HEK293 (cell line): Measurements from ENCODE around the gene PDZK1IP1.

ENCODE experiments used
- CTCF ChIA-PET: fragments of 350-600 bp; formaldehyde crosslinking; extraction: SDS; loops from one replicate; lab custom pipeline; 2021; ENCODE audit warnings: antibody characterized with exemption; lab: Yijun Ruan, JAX
- POLR2A ChIA-PET: fragments of 300-600 bp; formaldehyde crosslinking; extraction: SDS; loops from one replicate; lab custom pipeline; 2020; ENCODE audit warnings: antibody characterized with exemption, inconsistent platforms; lab: Yijun Ruan, JAX
- H3K27ac ChIP-seq: fragments of 200-500 bp; sonication (Bioruptor generic); 2 replicates; pipeline ENCODE4 v1.5.1; 2014; ENCODE audit warnings: low read depth, low read length, control low read depth, inconsistent platforms; ENCODE audit errors: extremely low read depth
- H3K36me3 ChIP-seq, 2 experiments: fragments of 200-500 bp in 1 of 2; sonication (Bioruptor generic) in 1 of 2; 1 replicate in 1 of 2; 2 replicates in 1 of 2; pipeline ENCODE4 v1.5.1; 2014 to 2017; ENCODE audit warnings: inconsistent platforms in 2 of 2, low read length in 2 of 2; ENCODE audit not compliant: control insufficient read depth in 2 of 2, insufficient read depth in 1 of 2
- H3K4me1 ChIP-seq: fragments of 200-500 bp; sonication (Bioruptor generic); 2 replicates; pipeline ENCODE4 v1.5.1; 2014; ENCODE audit warnings: mild to moderate bottlenecking, low read length, inconsistent platforms; ENCODE audit not compliant: control insufficient read depth, insufficient read depth
- H3K4me3 ChIP-seq: 2 replicates; pipeline ENCODE4 v1.5.1; 2011; ENCODE audit warnings: low read depth, mild to moderate bottlenecking, control low read depth, low read length, moderate library complexity
- H3K9me3 ChIP-seq: fragments of 200-500 bp; sonication (Bioruptor generic); 2 replicates; pipeline ENCODE4 v1.5.1; 2014; ENCODE audit warnings: low read depth, low read length, inconsistent platforms; ENCODE audit not compliant: control insufficient read depth, insufficient read depth
- GLI2 ChIP-seq: fragments of 450-650 bp; formaldehyde crosslinking; IDR thresholded peaks from 2 replicates; pipeline ENCODE4; 2017; ENCODE audit warnings: missing biosample characterization, missing genetic modification characterization, low read depth, borderline replicate concordance
- PRDM1 ChIP-seq: fragments of 450-650 bp; formaldehyde crosslinking; IDR thresholded peaks from 2 replicates; pipeline ENCODE4; 2016; ENCODE audit warnings: missing biosample characterization, missing genetic modification characterization
- ZBTB1 ChIP-seq: fragments of 450-650 bp; formaldehyde crosslinking; IDR thresholded peaks from 2 replicates; pipeline ENCODE4 v1.5.1; 2016; ENCODE audit warnings: missing biosample characterization, missing genetic modification characterization
- ZBTB48 ChIP-seq: fragments of 450-650 bp; formaldehyde crosslinking; IDR thresholded peaks from 2 replicates; pipeline ENCODE4 v1.5.1; 2016; ENCODE audit warnings: missing biosample characterization, missing genetic modification characterization
- ZBTB49 ChIP-seq: fragments of 450-650 bp; formaldehyde crosslinking; IDR thresholded peaks from 2 replicates; pipeline ENCODE4 v1.5.1; 2016; ENCODE audit warnings: missing biosample characterization, missing genetic modification characterization, low read depth
- ZBTB8A ChIP-seq: fragments of 450-650 bp; formaldehyde crosslinking; IDR thresholded peaks from 2 replicates; pipeline ENCODE4 v1.5.1; 2016; ENCODE audit warnings: missing biosample characterization, missing genetic modification characterization
- ZFP37 ChIP-seq: fragments of 450-650 bp; formaldehyde crosslinking; IDR thresholded peaks from 2 replicates; pipeline ENCODE4 v1.5.1; 2016; ENCODE audit warnings: missing biosample characterization, missing genetic modification characterization
- ZNF133 ChIP-seq: fragments of 450-650 bp; formaldehyde crosslinking; IDR thresholded peaks from 2 replicates; pipeline ENCODE4 v1.5.1; 2016; ENCODE audit warnings: missing biosample characterization, missing genetic modification characterization
- ZNF2 ChIP-seq: fragments of 450-650 bp; formaldehyde crosslinking; IDR thresholded peaks from 2 replicates; pipeline ENCODE4 v1.5.1; 2016; ENCODE audit warnings: missing biosample characterization, missing genetic modification characterization
- ZNF26 ChIP-seq: fragments of 450-650 bp; formaldehyde crosslinking; IDR thresholded peaks from 2 replicates; pipeline ENCODE4 v1.5.1; 2016; ENCODE audit warnings: missing biosample characterization, missing genetic modification characterization
- ZNF366 ChIP-seq: fragments of 450-650 bp; formaldehyde crosslinking; conservative IDR thresholded peaks from 2 replicates; pipeline ENCODE4 v1.5.1; 2016; ENCODE audit warnings: missing biosample characterization, missing genetic modification characterization
- ZNF37A ChIP-seq: fragments of 450-650 bp; IDR thresholded peaks from 2 replicates; pipeline ENCODE4 v1.5.1; 2018; ENCODE audit warnings: missing biosample characterization, missing genetic modification characterization
- ZNF48 ChIP-seq: fragments of 450-650 bp; formaldehyde crosslinking; IDR thresholded peaks from 2 replicates; pipeline ENCODE4 v1.5.1; 2016; ENCODE audit warnings: missing biosample characterization, missing genetic modification characterization
- ZNF548 ChIP-seq: fragments of 450-650 bp; formaldehyde crosslinking; IDR thresholded peaks from 2 replicates; pipeline ENCODE4 v1.5.1; 2016; ENCODE audit warnings: missing biosample characterization, missing genetic modification characterization
- ZNF558 ChIP-seq: fragments of 450-650 bp; formaldehyde crosslinking; IDR thresholded peaks from 2 replicates; pipeline ENCODE4 v1.5.1; 2016; ENCODE audit warnings: missing biosample characterization, missing genetic modification characterization
- ZNF600 ChIP-seq: fragments of 450-650 bp; formaldehyde crosslinking; IDR thresholded peaks from 2 replicates; pipeline ENCODE4 v1.5.1; 2016; ENCODE audit warnings: missing biosample characterization, missing genetic modification characterization
- ZNF626 ChIP-seq: fragments of 450-650 bp; sonication (Bioruptor Pico); formaldehyde crosslinking; IDR thresholded peaks from 2 replicates; pipeline ENCODE4 v1.5.1; 2018; ENCODE audit warnings: missing biosample characterization, missing genetic modification characterization, inconsistent platforms
- ZNF830 ChIP-seq: fragments of 450-650 bp; IDR thresholded peaks from 2 replicates; pipeline ENCODE4 v1.5.0; 2018; ENCODE audit warnings: missing biosample characterization, missing genetic modification characterization, low read depth, mild to moderate bottlenecking, moderate library complexity
- ZSCAN18 ChIP-seq: fragments of 450-650 bp; formaldehyde crosslinking; IDR thresholded peaks from 2 replicates; pipeline ENCODE4 v1.5.1; 2016; ENCODE audit warnings: missing biosample characterization, missing genetic modification characterization
- TF ChIP-seq, protein P1 (sequence below): fragments of 450-650 bp; formaldehyde crosslinking; IDR thresholded peaks from 2 replicates; pipeline ENCODE4 v1.5.1; 2016; ENCODE audit warnings: missing biosample characterization, missing genetic modification characterization
- TF ChIP-seq, protein P2 (sequence below): fragments of 450-650 bp; formaldehyde crosslinking; IDR thresholded peaks from 2 replicates; pipeline ENCODE4 v1.5.1; 2017; ENCODE audit warnings: missing biosample characterization, missing genetic modification characterization

Gene PDZK1IP1

DNA sequence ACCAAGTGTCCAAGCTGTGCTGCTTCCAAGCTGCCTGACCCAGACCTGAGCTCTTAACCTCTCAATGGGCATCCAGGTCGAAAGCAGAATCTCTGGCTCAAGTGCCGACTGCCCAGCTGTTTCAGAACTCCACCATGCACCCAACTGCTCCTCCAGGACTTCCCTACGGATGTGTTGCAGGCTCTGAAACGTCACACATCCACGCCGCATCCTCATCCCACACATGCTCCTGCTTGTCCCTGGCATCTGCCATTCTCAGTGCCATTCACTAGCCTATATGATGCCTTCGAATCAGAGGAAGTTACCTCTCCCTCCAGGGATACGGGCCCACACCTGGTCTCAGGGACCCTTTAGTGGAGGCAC lies 11.2 kb downstream of the PDZK1IP1 start:
- Histone ChIP-seq H3K4me3 (peak overlapping the region; percentile 23; the same call in 1 of the 2 replicates), H3K36me3 (no peaks in the 10 kb centered on the region), H3K4me1 (no peaks in the 10 kb centered on the region), H3K9me3 (no peaks in the 10 kb centered on the region), H3K27ac (no peak overlapping the region)
- ChIA-PET CTCF (interaction anchor here (0.7 to 4.4 kb wide), 32 partner anchors 9 to 1025 kb away, joined by 3 to 78 read pairs (median 4); partner anchors contain the start of genes PDZK1IP1 and STIL), POLR2A (interaction anchor here (0.7 to 2.2 kb wide), 5 partner anchors 11 to 259 kb away, joined by 3 to 23 read pairs (median 4); partner anchors contain the start of genes FOXD2, PDZK1IP1 and STIL)
- TF ChIP-seq ZBTB48 (0 out of 2 replicates have a peak, but pooled peaks have one; percentile 21), GLI2 (tag by site-specific recombination) (no peak)
- TF ChIP-seq, protein P1, sequence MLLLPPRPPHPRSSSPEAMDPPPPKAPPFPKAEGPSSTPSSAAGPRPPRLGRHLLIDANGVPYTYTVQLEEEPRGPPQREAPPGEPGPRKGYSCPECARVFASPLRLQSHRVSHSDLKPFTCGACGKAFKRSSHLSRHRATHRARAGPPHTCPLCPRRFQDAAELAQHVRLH (tag by site-specific recombination): no peak

DNA sequence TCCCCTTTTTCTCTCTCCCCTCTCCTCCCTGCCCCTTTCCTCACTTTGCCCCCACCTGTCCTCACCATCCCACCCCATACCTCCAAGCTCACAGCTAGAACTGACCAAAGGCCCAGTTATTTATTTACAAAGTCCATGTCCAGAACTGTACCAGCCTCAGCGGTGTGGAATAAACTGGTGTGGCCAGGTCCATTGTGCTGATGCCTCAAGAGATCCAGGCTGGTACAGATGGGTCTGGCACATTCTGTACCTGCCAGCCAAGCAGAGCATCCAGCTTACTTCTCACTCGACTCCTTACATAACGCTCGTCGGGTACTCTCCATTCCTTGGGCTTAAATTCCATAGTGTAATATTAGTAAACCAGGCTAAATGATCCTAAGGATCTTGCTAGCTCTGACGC lies 11.8 kb downstream of the PDZK1IP1 start:
- Histone ChIP-seq H3K27ac (no peak overlapping the region), H3K4me1 (no peaks in the 10 kb centered on the region), H3K36me3 (no peaks in the 10 kb centered on the region), H3K4me3 (no peak overlapping the region), H3K9me3 (no peaks in the 10 kb centered on the region)
- no peak for TF ChIP-seq ZSCAN18 (tag by site-specific recombination)
- TF ChIP-seq ZNF558 (tag by site-specific recombination): no peak
- no peak for TF ChIP-seq ZBTB8A (tag by site-specific recombination)
- ChIA-PET CTCF (interaction anchor here (0.7 to 4.4 kb wide), 14 partner anchors 15 to 1026 kb away, joined by 3 to 78 read pairs (median 4); partner anchors contain the start of gene PDZK1IP1), POLR2A (interaction anchor here (2.2 kb wide), 1 partner anchor 136 kb away, joined by 23 read pairs; the partner anchor contains the start of gene STIL)

DNA sequence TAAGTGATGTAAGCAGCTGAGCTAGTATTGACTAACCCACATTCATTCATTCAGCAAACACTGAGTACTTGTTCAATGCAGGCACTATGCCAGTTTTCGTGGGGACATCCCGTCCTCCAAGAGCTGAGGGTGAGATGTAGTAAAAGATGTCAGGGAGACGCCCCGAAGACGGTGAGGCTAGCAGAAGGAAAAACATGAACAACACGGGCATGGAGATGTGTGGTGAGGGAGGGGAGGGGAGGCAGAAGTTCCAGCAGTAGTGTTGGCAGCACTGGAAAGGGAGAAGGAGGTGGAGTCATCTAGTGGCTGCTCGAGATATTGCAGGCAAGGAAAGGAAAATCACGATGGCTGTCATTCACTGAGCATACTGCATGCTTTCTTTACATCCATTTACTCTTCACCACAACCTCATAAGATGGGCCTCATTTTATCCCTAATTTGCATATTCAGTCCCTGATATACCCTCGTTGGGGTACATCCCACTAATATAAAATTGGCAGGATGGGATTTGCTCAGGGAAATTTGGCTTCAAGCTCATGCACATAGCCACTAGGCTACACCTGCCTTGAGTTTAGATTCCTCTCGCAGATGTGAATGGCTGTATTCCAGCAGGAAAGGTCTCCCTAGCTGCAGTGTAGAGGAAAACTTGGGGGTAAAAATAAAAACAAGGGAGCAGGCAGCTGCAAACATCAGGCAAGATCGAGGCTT lies 14.5 kb downstream of the PDZK1IP1 start:
- no peak overlapping the region for H3K27ac ChIP-seq
- no peaks in the 10 kb centered on the region for H3K4me1 ChIP-seq
- no peaks in the 10 kb centered on the region for H3K36me3 ChIP-seq
- no peak overlapping the region for H3K4me3 ChIP-seq
- ChIA-PET POLR2A (no interaction called here), CTCF (interaction anchor here (0.6 to 2.2 kb wide), 26 partner anchors 11 to 757 kb away, joined by 3 to 19 read pairs (median 4); no protein-coding TSS in a partner anchor)
- no peaks in the 10 kb centered on the region for H3K9me3 ChIP-seq
- TF ChIP-seq, protein P1 (tag by site-specific recombination): no peak
- TF ChIP-seq ZNF626 (no peak), ZNF2 (tag by site-specific recombination) (peak; percentile 81), ZNF26 (tag by site-specific recombination) (no peak), ZNF133 (tag by site-specific recombination) (no peak), ZFP37 (no peak), ZBTB49 (tag by site-specific recombination) (no peak), ZNF37A (tag by site-specific recombination) (no peak), ZNF548 (no peak), ZNF48 (no peak), ZNF366 (tag by site-specific recombination) (peak; percentile 77), ZNF600 (tag by site-specific recombination) (0 out of 2 replicates have a peak, but pooled peaks have one; percentile 36), PRDM1 (tag by site-specific recombination) (peak; percentile 74), ZBTB1 (tag by site-specific recombination) (no peak), ZNF830 (no peak)
- TF ChIP-seq, protein P2, sequence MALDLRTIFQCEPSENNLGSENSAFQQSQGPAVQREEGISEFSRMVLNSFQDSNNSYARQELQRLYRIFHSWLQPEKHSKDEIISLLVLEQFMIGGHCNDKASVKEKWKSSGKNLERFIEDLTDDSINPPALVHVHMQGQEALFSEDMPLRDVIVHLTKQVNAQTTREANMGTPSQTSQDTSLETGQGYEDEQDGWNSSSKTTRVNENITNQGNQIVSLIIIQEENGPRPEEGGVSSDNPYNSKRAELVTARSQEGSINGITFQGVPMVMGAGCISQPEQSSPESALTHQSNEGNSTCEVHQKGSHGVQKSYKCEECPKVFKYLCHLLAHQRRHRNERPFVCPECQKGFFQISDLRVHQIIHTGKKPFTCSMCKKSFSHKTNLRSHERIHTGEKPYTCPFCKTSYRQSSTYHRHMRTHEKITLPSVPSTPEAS (tag by site-specific recombination): no peak
